H1 (cell line): Measurements from ENCODE around the gene GDI2. TPM values are rescaled to one million over a fixed set of nuclear protein-coding genes. Genes with fewer than 3 reads are reported as not detected.

Experiments
- CTCF ChIA-PET: fragments of 300-600 bp; sonication (Branson Sonifier 250); formaldehyde crosslinking; loops from one replicate; lab custom pipeline; 2021; ENCODE audit not compliant: partially characterized antibody; lab: Charles Lee
- POLR2A ChIA-PET: fragments of 300-600 bp; sonication (Branson Sonifier 250); formaldehyde crosslinking; loops from one replicate; lab custom pipeline; 2021; ENCODE audit warnings: inconsistent platforms; ENCODE audit not compliant: partially characterized antibody; lab: Charles Lee
- DNase-seq, 2 experiments: peaks; one replicate each; pipeline versions ENCODE4 v3.0.0 to v3.0.0-alpha.2; 2010 to 2022; ENCODE audit warnings: low spot score in 2 of 2, low read depth in 1 of 2, mixed read lengths in 1 of 2
- FAIRE-seq: peaks from 2 replicates; lab custom pipeline; 2011; peaks lifted over from hg19 to GRCh38; lab: Jason Lieb, UNC
- H2AFZ ChIP-seq: 2 replicates; pipeline ENCODE4 v1.8.1; 2012; ENCODE audit warnings: low read length, inconsistent platforms
- H2AK5ac ChIP-seq: 2 replicates; pipeline ENCODE4 v1.6.1; 2013; ENCODE audit warnings: low read depth, low read length
- H2BK120ac ChIP-seq: replicated peaks from 2 replicates; pipeline ENCODE3; 2013; ENCODE audit warnings: low read depth, low read length, inconsistent platforms
- H2BK12ac ChIP-seq: 2 replicates; pipeline ENCODE4 v1.6.1; 2013; ENCODE audit warnings: low read depth, low read length
- H2BK15ac ChIP-seq: 2 replicates; pipeline ENCODE4 v1.6.1; 2013; ENCODE audit warnings: low read length
- H2BK20ac ChIP-seq: 2 replicates; pipeline ENCODE4 v1.6.1; 2013; ENCODE audit warnings: low read length
- H2BK5ac ChIP-seq: 2 replicates; pipeline ENCODE4 v1.6.1; 2013; ENCODE audit warnings: low read depth, low read length
- H3K14ac ChIP-seq: 2 replicates; pipeline ENCODE4 v1.6.1; 2013; ENCODE audit warnings: inconsistent platforms; ENCODE audit not compliant: insufficient read length
- H3K18ac ChIP-seq: 2 replicates; pipeline ENCODE4 v1.6.1; 2013; ENCODE audit warnings: low read length; ENCODE audit errors: extremely low read depth
- H3K23ac ChIP-seq: 2 replicates; pipeline ENCODE4 v1.6.1; 2013; ENCODE audit warnings: inconsistent platforms; ENCODE audit not compliant: insufficient read length
- H3K23me2 ChIP-seq: 2 replicates; pipeline ENCODE4 v1.6.1; 2013; ENCODE audit warnings: low read depth, low read length
- H3K27ac ChIP-seq: 2 replicates; pipeline ENCODE4 v1.6.1; 2011; ENCODE audit warnings: low read depth, low read length, inconsistent platforms
- H3K27me3 ChIP-seq, 4 experiments: replicated peaks in 1 of 4; 1 replicate in 1 of 4; 2 replicates in 3 of 4; pipeline versions ENCODE4 v1.6.1 to v1.8.1; 2011 to 2013; ENCODE audit warnings: low read length in 3 of 4, mild to moderate bottlenecking in 3 of 4, inconsistent platforms in 2 of 4, mixed read lengths in 2 of 4, moderate library complexity in 1 of 4; ENCODE audit not compliant: control insufficient read depth in 3 of 4, insufficient read depth in 3 of 4; ENCODE audit errors: extremely low read depth in 1 of 4
- H3K36me3 ChIP-seq, 4 experiments: 2 replicates each; pipeline versions ENCODE4 v1.6.1 to v1.8.1; 2011 to 2013; ENCODE audit warnings: mild to moderate bottlenecking in 4 of 4, low read length in 3 of 4, moderate library complexity in 2 of 4, control low read depth in 1 of 4, inconsistent platforms in 1 of 4; ENCODE audit not compliant: insufficient read depth in 4 of 4, control insufficient read depth in 2 of 4
- H3K4ac ChIP-seq: replicated peaks from 2 replicates; pipeline ENCODE3; 2013; ENCODE audit warnings: low read length, low read depth, mixed read lengths, inconsistent platforms; ENCODE audit not compliant: insufficient read length
- H3K4me1 ChIP-seq, 4 experiments: replicated peaks in 1 of 4; 1 replicate in 1 of 4; 2 replicates in 3 of 4; pipeline versions ENCODE4 v1.6.1 to v1.8.1; 2011 to 2013; ENCODE audit warnings: low read length in 3 of 4, inconsistent platforms in 2 of 4, mixed read lengths in 1 of 4; ENCODE audit not compliant: insufficient read depth in 4 of 4, control insufficient read depth in 3 of 4
- H3K4me2 ChIP-seq, 2 experiments: 2 replicates each; pipeline versions ENCODE4 v1.6.1 to v1.8.1; 2011 to 2013; ENCODE audit warnings: low read depth in 2 of 2, low read length in 2 of 2, control low read depth in 1 of 2, inconsistent platforms in 1 of 2, mild to moderate bottlenecking in 1 of 2; ENCODE audit not compliant: insufficient read depth in 1 of 2
- H3K4me3 ChIP-seq, 4 experiments: fragments of 200-600, 300-600 bp in 1 of 4; sonication (generic), shearing (Covaris generic), sonication (Bioruptor Twin) in 1 of 4; 2 replicates each; pipeline versions ENCODE4 v1.5.1 to v1.8.1; 2011 to 2016; ENCODE audit warnings: low read length in 4 of 4, low read depth in 3 of 4, control low read depth in 2 of 4, inconsistent platforms in 2 of 4, mild to moderate bottlenecking in 2 of 4, mixed read lengths in 1 of 4, moderate library complexity in 1 of 4; ENCODE audit not compliant: insufficient read depth in 2 of 4; ENCODE audit errors: extremely low read depth in 1 of 4
- H3K56ac ChIP-seq: replicated peaks from 2 replicates; pipeline ENCODE3; 2013; ENCODE audit warnings: low read depth, mild to moderate bottlenecking, mixed read lengths, low read length, inconsistent platforms; ENCODE audit not compliant: insufficient read length
- H3K79me1 ChIP-seq: 2 replicates; pipeline ENCODE4 v1.6.1; 2013; ENCODE audit warnings: low read depth, low read length, control low read depth
- H3K79me2 ChIP-seq, 2 experiments: 2 replicates each; pipeline versions ENCODE4 v1.6.1 to v1.8.1; 2012 to 2013; ENCODE audit warnings: low read length in 2 of 2, mild to moderate bottlenecking in 2 of 2, inconsistent platforms in 1 of 2; ENCODE audit not compliant: insufficient read depth in 2 of 2, control insufficient read depth in 1 of 2
- H3K9ac ChIP-seq, 4 experiments: replicated peaks in 1 of 4; 1 replicate in 1 of 4; 2 replicates in 3 of 4; pipeline versions ENCODE4 v1.6.1 to v1.8.1; 2011 to 2013; ENCODE audit warnings: low read depth in 3 of 4, low read length in 3 of 4, control low read depth in 2 of 4, mild to moderate bottlenecking in 2 of 4, moderate library complexity in 2 of 4, inconsistent platforms in 1 of 4; ENCODE audit errors: extremely low read depth in 1 of 4
- H3K9me3 ChIP-seq, 2 experiments: 2 replicates each; pipeline versions ENCODE4 v1.6.1 to v1.8.1; 2012 to 2013; ENCODE audit warnings: mild to moderate bottlenecking in 2 of 2, moderate library complexity in 2 of 2, control low read depth in 1 of 2, inconsistent platforms in 1 of 2, low read depth in 1 of 2, low read length in 1 of 2, mixed read lengths in 1 of 2; ENCODE audit not compliant: insufficient read depth in 2 of 2
- H4K20me1 ChIP-seq, 2 experiments: replicated peaks in 1 of 2; 2 replicates each; pipeline versions ENCODE3 to v1.8.1; 2011 to 2013; ENCODE audit warnings: inconsistent platforms in 2 of 2, low read length in 2 of 2, mild to moderate bottlenecking in 1 of 2; ENCODE audit not compliant: insufficient read depth in 2 of 2, control insufficient read depth in 1 of 2
- H4K5ac ChIP-seq: 2 replicates; pipeline ENCODE4 v1.6.1; 2013; ENCODE audit warnings: low read length, low read depth, mixed read lengths, inconsistent platforms; ENCODE audit not compliant: insufficient read length
- H4K8ac ChIP-seq: 2 replicates; pipeline ENCODE4 v1.8.0; 2013; ENCODE audit warnings: mild to moderate bottlenecking, moderate library complexity, low read length, inconsistent platforms; ENCODE audit not compliant: insufficient read depth; ENCODE audit errors: extremely low read depth
- H4K91ac ChIP-seq: replicated peaks from 2 replicates; pipeline ENCODE3; 2013; ENCODE audit warnings: low read length, mixed read lengths, inconsistent platforms; ENCODE audit not compliant: insufficient read length
- ASH2L ChIP-seq: fragments of 200-600, 300-600 bp; sonication (generic); IDR thresholded peaks from one replicate; pipeline ENCODE4 v1.7.1; 2017; ENCODE audit warnings: low read length
- BACH1 ChIP-seq: IDR thresholded peaks from 2 replicates; pipeline ENCODE4 v1.6.1; 2012; ENCODE audit warnings: low read length, improper control_type of control experiment
- CREB1 ChIP-seq: IDR thresholded peaks from 2 replicates; pipeline ENCODE4 v1.6.1; 2012; ENCODE audit warnings: inconsistent platforms
- CTBP2 ChIP-seq: IDR thresholded peaks from 2 replicates; pipeline ENCODE4 v1.7.0; 2011; ENCODE audit warnings: borderline replicate concordance, mild to moderate bottlenecking, moderate library complexity, mixed read lengths, low read length; ENCODE audit not compliant: insufficient read depth, insufficient read length
- RBBP5 ChIP-seq: IDR thresholded peaks from 2 replicates; pipeline ENCODE4 v1.7.1; 2012; ENCODE audit warnings: low read depth, mild to moderate bottlenecking, inconsistent platforms, low read length, moderate library complexity, borderline replicate concordance
- SIX5 ChIP-seq: IDR thresholded peaks from 2 replicates; pipeline ENCODE4 v1.6.1; 2011; ENCODE audit warnings: mild to moderate bottlenecking, low read depth, low read length
- SP2 ChIP-seq: IDR thresholded peaks from 2 replicates; pipeline ENCODE4 v1.6.1; 2012; ENCODE audit warnings: mild to moderate bottlenecking, low read length, inconsistent platforms
- TAF7 ChIP-seq: optimal IDR thresholded peaks from 2 replicates; pipeline ENCODE3; 2011; ENCODE audit warnings: low read depth, mild to moderate bottlenecking, inconsistent platforms, low read length, moderate library complexity, borderline replicate concordance
- WGBS, 2 experiments: shearing (Covaris generic) in 1 of 2; methylation state at CpG; one replicate each; pipeline versions ENCODE4 v1.1.6 to v1.1.7; 2013 to 2015; ENCODE audit warnings: low lambda C conversion rate in 2 of 2, mixed read lengths in 2 of 2, inconsistent platforms in 1 of 2, low coverage in 1 of 2, missing lambda C conversion rate in 1 of 2; ENCODE audit not compliant: insufficient replicate concordance in 2 of 2, insufficient coverage in 1 of 2, insufficient read length in 1 of 2; ENCODE audit errors: extremely low coverage in 1 of 2, missing lambda C conversion rate in 1 of 2; 5-methylcytosine and 5-hydroxymethylcytosine counted together
- polyA plus RNA-seq, 7 experiments: library from polyadenylated mRNA; depleted of rRNA in 3 of 7; stranded (reverse) in 5 of 7; unstranded in 2 of 7; fragments of >200 nt in 5 of 7; fragments of 200-250 nt in 2 of 7; gene quantifications; 1 replicate in 5 of 7; 2 replicates in 1 of 7; 4 replicates in 1 of 7; pipeline versions ENCODE4 v1.2.1 to v1.2.3, GENCODE V29; 2011 to 2013; ENCODE audit warnings: missing spikeins in 2 of 7, mixed read lengths in 2 of 7
- total RNA-seq: library from RNA; stranded (reverse); fragmentation: NEBNext Ultra II Directional; extraction: Animal tissue kit (Norgen Biotek cat#: 25700); gene quantifications from 2 replicates; pipeline ENCODE4 v1.2.1, GENCODE V29; 2021

Gene GDI2
- total and polyA plus RNA-seq, 2 of the 8 experiments (the other 6 are each of a cell fraction or from before 2014, with no cell fraction given): 168 to 385 TPM

DNA sequence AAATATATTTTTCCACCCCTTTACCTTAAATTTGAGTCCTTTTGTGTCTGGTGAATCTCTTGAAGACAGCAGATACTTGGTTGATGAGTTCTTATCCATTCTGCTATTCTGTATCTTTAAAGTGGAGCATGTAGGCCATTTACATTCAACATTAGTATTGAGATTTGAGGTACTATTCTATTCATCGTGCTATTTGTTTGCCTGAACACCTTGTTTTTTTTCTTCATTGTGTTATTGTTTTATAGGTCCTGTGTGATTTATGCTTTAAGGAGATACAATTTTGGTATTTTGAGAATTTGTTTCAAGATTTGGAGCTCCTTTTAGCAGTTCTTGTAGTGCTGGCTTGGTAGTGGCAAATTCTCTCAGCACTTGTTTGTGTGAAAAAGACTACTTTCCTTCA lies 29.9 kb downstream of the GDI2 start:
- Histone ChIP-seq H3K79me2 (peaks cover 13 to 81% of the 10 kb centered on the region in 2 experiments), H4K20me1 (peaks cover 2 to 8% of the 10 kb centered on the region in 2 experiments), H3K56ac (no peak overlapping the region), H3K4me2 (no peak overlapping the region), H4K91ac (no peak overlapping the region), H2AFZ (no peak overlapping the region), H2AK5ac (no peak overlapping the region), H3K9ac (no peak overlapping the region), H3K18ac (no peak overlapping the region), H3K23me2 (no peaks in the 10 kb centered on the region), H3K23ac (no peak overlapping the region), H3K4me3 (no peak overlapping the region), H2BK15ac (no peak overlapping the region), H3K4ac (no peak overlapping the region), H2BK120ac (no peak overlapping the region), H2BK12ac (no peak overlapping the region), H2BK5ac (no peak overlapping the region), H4K8ac (no peak overlapping the region), H3K9me3 (no peaks in the 10 kb centered on the region), H3K27me3 (no peaks in the 10 kb centered on the region), H3K14ac (no peak overlapping the region), H3K4me1 (no peaks in the 10 kb centered on the region), H4K5ac (no peak overlapping the region), H3K27ac (no peak overlapping the region), H2BK20ac (no peak overlapping the region), H3K36me3 (peaks cover 23 to 60% (median 44%) of the 10 kb centered on the region in 4 experiments), H3K79me1 (no peaks in the 10 kb centered on the region)
- FAIRE-seq (no peak), DNase-seq (no peak)
- ChIA-PET CTCF (no interaction called here), POLR2A (interaction anchor here (0.8 to 1.9 kb wide), 2 partner anchors 16 to 80 kb away, joined by 4 to 6 read pairs; no protein-coding TSS in a partner anchor)
- WGBS, 2 experiments: 96% methylated on average over 1 of the region's 1 CpG; no CpG with 5 or more reads in 1 of the 2 experiments
- TF ChIP-seq SIX5: no peak
- no peak for TF ChIP-seq TAF7
- no peak for TF ChIP-seq BACH1
- TF ChIP-seq SP2: no peak
- TF ChIP-seq CREB1: no peak
- no peak for TF ChIP-seq ASH2L
- no peak for TF ChIP-seq RBBP5
- TF ChIP-seq CTBP2: no peak
